Mesothelial cell of epicardium (in vitro differentiated cells): ENCODE data around the gene DCAF16. TPM values are rescaled to one million over a fixed set of nuclear protein-coding genes. Genes with fewer than 3 reads are reported as not detected.

Source experiments
- DNase-seq, 2 experiments: peaks; one replicate each; pipeline ENCODE4 v3.0.0; 2021; ENCODE audit warnings: low spot score in 2 of 2; ENCODE audit not compliant: unreplicated experiment in 2 of 2
- H3K27ac Mint-ChIP-seq: 2 replicates; pipeline ENCODE4 v1.8.0; 2021; ENCODE audit warnings: mixed read lengths
- H3K27me3 Mint-ChIP-seq: 2 replicates; pipeline ENCODE4 v1.8.0; 2021; ENCODE audit warnings: low read depth, mixed read lengths
- H3K36me3 Mint-ChIP-seq: 2 replicates; pipeline ENCODE4 v1.8.0; 2021; ENCODE audit warnings: mixed read lengths
- H3K4me1 Mint-ChIP-seq: 2 replicates; pipeline ENCODE4 v1.8.0; 2021; ENCODE audit warnings: mixed read lengths
- H3K4me3 Mint-ChIP-seq: 2 replicates; pipeline ENCODE4 v1.8.0; 2021; ENCODE audit warnings: mild to moderate bottlenecking, moderate library complexity, mixed read lengths
- H3K9me3 Mint-ChIP-seq: 2 replicates; pipeline ENCODE4 v1.8.0; 2021; ENCODE audit warnings: mixed read lengths
- CTCF ChIP-seq: fragments of 200-600 bp; sonication (generic); IDR thresholded peaks from one replicate; pipeline ENCODE4 v1.5.0; 2021; ENCODE audit warnings: antibody characterized with exemption; ENCODE audit not compliant: unreplicated experiment
- total RNA-seq: library from RNA; stranded (reverse); gene quantifications from 3 replicates; pipeline ENCODE4 v1.2.1, GENCODE V29; 2021

DCAF16 gene
- total RNA-seq, 1 donor from 2014 or later, result 78.8 TPM

GRCh38 chr4:17794730-17795129 is 15.8 kb downstream of the DCAF16 start:
- no peak for TF ChIP-seq CTCF
- peaks cover 20% of the 10 kb centered on the region for H3K36me3 Mint-ChIP-seq
- H3K27me3 Mint-ChIP-seq, result no peaks in the 10 kb centered on the region
- H3K4me1 Mint-ChIP-seq, result no peaks in the 10 kb centered on the region
- DNase-seq, result no peak
- no peaks in the 10 kb centered on the region for H3K9me3 Mint-ChIP-seq
- H3K4me3 Mint-ChIP-seq, result no peak overlapping the region
- no peak overlapping the region for H3K27ac Mint-ChIP-seq

GRCh38 chr4:17788956-17789355 is 21.6 kb downstream of the DCAF16 start:
- Mint-ChIP-seq H3K4me1 (no peaks in the 10 kb centered on the region), H3K27me3 (peaks cover 3% of the 10 kb centered on the region)
- no peak for DNase-seq

GRCh38 chr4:17787315-17787714 is 23.2 kb downstream of the DCAF16 start:
- Mint-ChIP-seq H3K27me3 (peaks cover 17% of the 10 kb centered on the region), H3K4me3 (no peak overlapping the region), H3K4me1 (no peaks in the 10 kb centered on the region), H3K27ac (no peak overlapping the region), H3K9me3 (no peaks in the 10 kb centered on the region), H3K36me3 (peaks cover 8% of the 10 kb centered on the region)
- no peak for DNase-seq
- TF ChIP-seq CTCF, result no peak

More at GRCh38 chr4:17788956-17789355, 21.6 kb downstream of the DCAF16 start:
- no peak overlapping the region for H3K4me3 Mint-ChIP-seq
- no peaks in the 10 kb centered on the region for H3K9me3 Mint-ChIP-seq
- H3K36me3 Mint-ChIP-seq, result peaks cover 13% of the 10 kb centered on the region
- TF ChIP-seq CTCF, result no peak
- no peak overlapping the region for H3K27ac Mint-ChIP-seq

- Mint-ChIP-seq H3K4me3 (no peak overlapping the region), H3K27me3 (peaks cover 24% of the 10 kb centered on the region), H3K4me1 (peaks cover 6% of the 10 kb centered on the region), H3K9me3 (no peaks in the 10 kb centered on the region), H3K36me3 (peaks cover 4% of the 10 kb centered on the region), H3K27ac (no peak overlapping the region)
- no peak for DNase-seq
- TF ChIP-seq CTCF, result no peak
Observed at GRCh38 chr4:17786567-17786966, 24.0 kb downstream of the DCAF16 start.

- no peak overlapping the region for H3K4me3 Mint-ChIP-seq
- no peak for DNase-seq
- H3K9me3 Mint-ChIP-seq, result no peaks in the 10 kb centered on the region
- no peaks in the 10 kb centered on the region for H3K36me3 Mint-ChIP-seq
- H3K27me3 Mint-ChIP-seq, result peaks cover 31% of the 10 kb centered on the region
- H3K4me1 Mint-ChIP-seq, result peaks cover 9% of the 10 kb centered on the region
- TF ChIP-seq CTCF, result no peak
- no peak overlapping the region for H3K27ac Mint-ChIP-seq
Observed at GRCh38 chr4:17785858-17786257, 24.7 kb downstream of the DCAF16 start.
